ENCODE results near the gene SLBP.
"Not testable (repeated sequence)": the region's sequence is repeated elsewhere in the genome, so short reads cannot be mapped to it uniquely, and the experiment has no call there.

SLBP gene

DNA sequence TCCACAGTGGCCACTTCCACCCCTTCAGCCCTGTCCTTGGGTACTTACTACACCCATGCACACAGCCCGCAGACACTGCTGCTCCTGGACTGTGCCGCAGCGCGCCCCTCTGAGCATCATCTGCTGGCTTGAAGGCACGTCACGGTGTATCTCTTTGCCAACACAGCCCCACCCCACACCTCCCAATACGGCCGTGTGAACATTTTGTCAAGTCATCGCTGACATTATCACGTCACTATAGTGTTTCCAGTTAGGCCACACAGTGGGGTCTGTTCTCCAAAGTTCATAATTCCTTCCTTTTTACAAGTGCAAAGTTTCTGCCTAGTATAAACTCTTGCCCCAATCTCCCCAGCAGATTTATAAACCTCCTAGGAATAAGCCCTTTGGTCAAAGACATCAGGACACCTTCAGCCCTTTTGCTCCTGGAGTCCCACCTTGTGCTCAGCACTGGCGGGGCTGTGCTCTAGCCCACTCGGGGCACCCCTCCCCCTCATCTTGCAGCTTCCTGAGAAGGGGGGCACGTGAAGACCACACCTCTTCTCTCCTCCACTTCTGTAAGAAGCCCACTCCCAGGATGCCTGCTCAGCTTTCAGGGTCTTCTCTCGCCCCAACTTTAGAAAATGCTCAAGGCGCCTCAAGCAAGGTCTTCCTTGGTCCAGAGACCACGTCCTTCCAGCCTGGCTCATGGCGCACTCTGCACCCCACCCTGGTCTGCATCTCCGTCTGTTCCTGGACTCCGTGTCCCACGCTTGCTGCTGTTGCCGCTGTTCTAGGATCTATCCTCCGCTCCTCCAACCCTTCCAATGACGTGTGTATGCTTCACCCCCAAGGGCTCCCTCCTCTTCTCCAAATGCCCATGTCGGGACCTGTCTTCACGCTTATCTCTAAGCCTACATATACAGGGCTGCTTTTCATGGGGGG lies 35.3 kb downstream of the SLBP start:
- no peak for DNase-seq (ENCODE audit: low read depth in 2 of 2, low spot score in 1 of 2)

DNA sequence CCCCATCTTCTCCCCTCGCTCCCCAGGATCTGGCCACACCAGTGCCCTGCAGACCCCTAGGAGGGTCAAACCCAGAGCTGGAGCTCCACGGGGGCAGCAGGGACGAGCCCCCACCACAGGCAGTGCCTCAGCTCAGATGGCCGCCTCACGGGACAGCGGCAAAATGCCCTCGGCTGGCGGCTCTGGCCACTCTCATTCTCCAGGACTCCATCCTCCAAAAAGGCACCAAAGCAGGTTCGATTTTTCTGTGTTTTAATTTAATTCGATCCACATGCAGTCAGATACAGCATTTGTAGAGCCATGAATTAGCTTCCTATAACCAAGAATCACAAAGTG lies 36.3 kb downstream of the SLBP start:
- no peak for DNase-seq (ENCODE audit: low read depth in 2 of 2, low spot score in 1 of 2)

- no peak for DNase-seq (ENCODE audit: low read depth in 2 of 2, low spot score in 1 of 2)
Measured at GRCh38 chr4:1675136-1675801, 36.9 kb downstream of the SLBP start.

- no peak for DNase-seq (ENCODE audit: low read depth in 2 of 2, low spot score in 1 of 2)
Measured at GRCh38 chr4:1674682-1675081, 37.4 kb downstream of the SLBP start.

DNA sequence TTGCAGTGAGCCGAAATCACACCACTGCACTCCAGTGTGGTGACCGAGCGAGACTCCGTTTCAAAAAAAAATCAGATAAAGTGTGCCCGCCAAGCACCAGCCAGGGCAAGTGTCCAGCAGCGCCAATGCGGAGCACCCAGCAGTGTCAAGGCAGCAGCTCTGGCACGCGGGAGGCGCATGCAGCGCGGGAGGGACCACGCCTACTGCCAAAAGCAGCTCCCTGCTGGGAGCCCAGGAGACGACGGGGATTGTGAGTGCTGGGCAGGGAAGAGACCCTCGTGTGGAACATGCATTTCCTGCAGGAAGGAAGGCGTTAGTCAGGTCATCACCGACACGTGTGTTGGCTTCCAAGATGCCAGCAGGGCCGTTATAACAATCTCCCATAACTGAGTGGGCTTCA lies 38.4 kb downstream of the SLBP start:
- DNase-seq (ENCODE audit: low read depth in 2 of 2, low spot score in 1 of 2): no peak

DNA sequence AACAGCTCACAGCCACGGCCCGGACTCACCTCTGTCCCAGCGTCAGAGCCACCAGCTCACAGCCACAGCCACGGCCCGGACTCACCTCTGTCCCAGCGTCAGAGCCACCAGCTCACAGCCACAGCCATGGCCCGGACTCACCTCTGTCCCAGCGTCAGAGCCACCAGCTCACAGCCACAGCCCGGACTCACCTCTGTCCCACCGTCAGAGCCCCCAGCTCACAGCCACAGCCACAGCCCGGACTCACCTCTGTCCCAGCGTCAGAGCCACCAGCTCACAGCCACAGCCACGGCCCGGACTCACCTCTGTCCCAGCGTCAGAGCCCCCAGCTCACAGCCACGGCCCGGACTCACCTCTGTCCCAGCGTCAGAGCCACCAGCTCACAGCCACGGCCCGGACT lies 41.1 kb downstream of the SLBP start:
- not testable (repeated sequence) for DNase-seq (ENCODE audit: low read depth in 2 of 2, low spot score in 1 of 2)

GRCh38 chr4:1670279-1670678 lies 41.8 kb downstream of the SLBP start:
- DNase-seq (ENCODE audit: low read depth in 2 of 2, low spot score in 1 of 2): no peak

GRCh38 chr4:1669850-1670249 lies 42.3 kb downstream of the SLBP start:
- DNase-seq (ENCODE audit: low read depth in 2 of 2, low spot score in 1 of 2): no peak

DNA sequence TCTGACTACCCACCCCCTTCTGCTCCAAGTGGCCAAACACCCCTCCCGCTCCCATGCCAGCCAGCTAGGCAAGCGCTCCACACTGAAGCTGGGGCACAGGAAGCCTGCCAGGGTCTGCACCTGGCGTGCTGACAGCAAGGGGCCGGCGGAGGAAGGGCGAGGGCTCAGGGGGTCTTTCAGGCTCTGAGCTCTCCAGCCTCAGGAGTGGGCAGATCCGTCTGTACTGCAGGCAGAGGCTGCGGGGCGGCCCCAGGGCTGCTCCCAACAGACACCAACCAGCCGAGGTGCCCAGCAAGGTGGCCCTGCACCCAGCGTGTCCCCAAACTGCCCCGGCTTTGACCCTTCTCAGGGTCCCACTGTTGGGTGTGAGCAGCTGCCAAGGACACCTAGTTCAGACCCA lies 42.8 kb downstream of the SLBP start:
- no peak for DNase-seq (ENCODE audit: low read depth in 2 of 2, low spot score in 1 of 2)

DNA sequence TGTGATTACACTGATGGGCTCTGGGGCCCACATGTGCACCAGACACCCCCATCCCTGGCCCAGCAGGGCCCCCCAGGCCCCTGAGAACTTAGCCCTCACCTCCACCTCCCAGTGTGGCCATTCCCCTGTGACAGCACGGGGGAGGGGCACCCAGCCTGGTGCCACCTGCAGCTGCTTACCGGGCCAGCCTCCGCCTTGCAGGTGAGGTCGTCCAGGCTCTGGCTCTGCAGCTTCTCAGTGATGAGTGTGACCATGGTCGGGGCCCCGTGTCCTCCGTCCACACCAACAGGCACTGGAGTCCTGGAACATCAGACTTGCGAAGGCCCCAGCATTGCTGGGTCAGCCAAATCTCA lies 43.7 kb downstream of the SLBP start:
- DNase-seq (ENCODE audit: low read depth in 2 of 2, low spot score in 1 of 2): no peak

DNA sequence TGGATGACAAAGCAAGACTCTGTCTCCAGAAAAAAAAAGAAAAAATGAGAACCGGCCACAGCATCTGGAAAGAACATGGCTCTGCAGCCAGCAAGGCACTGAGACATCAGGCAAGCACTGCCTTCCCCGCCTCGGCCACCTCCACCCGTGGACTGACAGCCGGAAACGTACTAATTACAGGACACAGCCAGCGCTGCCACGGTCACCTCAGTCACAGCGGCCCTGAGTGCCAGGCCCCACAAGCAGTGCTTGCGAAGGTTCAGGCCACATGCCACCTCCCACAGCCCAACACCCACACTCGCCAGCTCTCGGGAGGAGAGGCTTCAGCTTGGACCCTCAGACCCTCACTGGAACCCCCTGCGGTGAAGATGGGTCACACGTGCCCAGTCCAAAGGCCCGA lies 44.8 kb downstream of the SLBP start:
- DNase-seq (ENCODE audit: low read depth in 2 of 2, low spot score in 1 of 2): no peak

GRCh38 chr4:1666391-1666790 lies 45.7 kb downstream of the SLBP start:
- DNase-seq (ENCODE audit: low read depth in 2 of 2, low spot score in 1 of 2): no peak

DNA sequence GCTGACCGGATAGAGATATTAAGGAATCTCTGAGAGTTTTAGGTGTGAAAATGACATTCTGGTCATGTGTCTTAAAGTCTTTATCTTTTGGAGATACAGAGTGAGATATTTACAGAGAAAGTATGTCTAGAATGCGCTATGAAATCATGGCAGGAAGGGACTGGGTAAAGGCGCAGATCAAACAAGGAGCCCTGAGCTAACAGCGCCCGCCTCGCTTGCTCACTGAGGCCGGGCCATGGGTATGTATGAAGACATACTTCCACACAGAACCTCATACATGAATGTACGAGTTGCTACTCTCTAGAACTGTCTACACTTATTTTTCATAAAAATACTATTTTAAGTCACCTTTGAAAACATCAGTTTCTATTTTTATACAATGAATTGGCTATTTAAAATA lies 48.0 kb downstream of the SLBP start:
- no peak for DNase-seq (ENCODE audit: low read depth in 2 of 2, low spot score in 1 of 2)

GRCh38 chr4:1663549-1663948 lies 48.6 kb downstream of the SLBP start:
- DNase-seq (ENCODE audit: low read depth in 2 of 2, low spot score in 1 of 2): no peak

DNA sequence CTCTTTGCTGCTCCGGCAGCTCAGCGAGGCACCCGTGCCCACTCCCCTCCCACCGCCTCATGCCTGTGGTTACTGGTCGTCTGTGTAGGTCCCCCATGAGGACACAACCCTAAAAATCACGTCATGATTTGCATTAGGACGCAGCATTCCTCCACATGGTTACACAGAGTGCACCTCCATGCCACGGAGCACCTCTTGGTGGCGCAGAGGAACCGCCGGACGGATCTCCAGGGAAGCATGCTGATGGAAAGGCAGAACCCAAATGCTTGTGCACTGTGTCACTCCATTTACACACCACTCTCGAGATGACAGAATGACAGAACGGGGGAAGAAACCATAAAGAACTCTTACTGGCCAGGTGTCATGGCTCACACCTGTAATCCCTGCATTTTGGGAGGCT lies 50.4 kb downstream of the SLBP start:
- DNase-seq (ENCODE audit: low read depth in 2 of 2, low spot score in 1 of 2): no peak

- DNase-seq (ENCODE audit: low read depth in 2 of 2, low spot score in 1 of 2): no peak
Measured at GRCh38 chr4:1660948-1661677, 51.0 kb downstream of the SLBP start.

- DNase-seq (ENCODE audit: low read depth in 2 of 2, low spot score in 1 of 2): no peak
Measured at GRCh38 chr4:1659104-1660043, 52.7 kb downstream of the SLBP start.

GRCh38 chr4:1658581-1658980 lies 53.5 kb downstream of the SLBP start:
- no peak for DNase-seq (ENCODE audit: low read depth in 2 of 2, low spot score in 1 of 2)

GRCh38 chr4:1658146-1658545 lies 54.0 kb downstream of the SLBP start:
- DNase-seq (ENCODE audit: low read depth in 2 of 2, low spot score in 1 of 2): no peak

DNA sequence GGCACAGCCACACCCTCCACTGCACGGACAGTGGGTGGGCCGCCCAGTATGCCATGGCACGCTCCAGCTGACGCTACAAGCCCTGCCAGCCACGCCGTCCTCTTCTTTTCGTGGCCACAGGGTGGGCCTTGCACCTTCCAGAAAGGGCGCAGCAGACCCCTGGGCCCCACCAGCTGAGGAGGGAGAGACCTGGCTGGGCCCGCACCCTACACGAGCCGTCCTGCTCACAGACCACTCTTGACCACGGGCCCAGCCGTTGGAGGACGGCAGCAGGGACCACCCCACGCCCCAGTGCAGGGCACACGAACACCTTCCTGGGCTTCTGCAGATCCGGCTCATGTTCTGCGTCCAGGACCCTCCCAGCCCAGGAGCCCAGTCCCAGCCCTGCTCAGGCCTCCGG lies 55.1 kb downstream of the SLBP start:
- no peak for DNase-seq (ENCODE audit: low read depth in 2 of 2, low spot score in 1 of 2)

DNA sequence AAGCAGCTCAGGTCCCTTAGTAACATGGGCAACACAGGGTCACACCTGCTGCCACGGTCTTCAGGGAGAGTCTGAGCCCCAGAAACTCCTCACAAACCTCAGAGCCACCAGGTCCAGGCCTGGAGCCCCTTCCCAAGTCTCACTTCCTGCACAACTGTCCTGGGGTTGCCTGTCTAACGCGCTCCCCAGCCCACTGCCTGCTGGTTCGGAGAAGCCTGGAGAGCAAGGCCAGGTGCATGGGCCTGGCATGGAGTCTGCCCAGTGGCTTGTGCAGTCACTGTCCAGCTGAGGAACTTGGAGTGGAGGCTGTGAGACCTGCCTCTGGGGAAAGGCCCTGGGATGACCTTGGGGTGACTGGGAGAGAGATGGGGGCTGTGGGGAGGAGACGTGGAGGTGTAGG lies 56.0 kb downstream of the SLBP start:
- DNase-seq (ENCODE audit: low read depth in 2 of 2, low spot score in 1 of 2): no peak

All from stimulated activated CD8-positive, alpha-beta memory T cell treated with anti-CD3 and anti-CD28 coated beads, Interleukin-4, amount 100 ng/mL, for 1 hour (primary cell).